ENCODE measurements around the gene SNRNP40. TPM values are rescaled to one million over a fixed set of nuclear protein-coding genes. Genes with fewer than 3 reads are reported as not detected.

SNRNP40 gene
- total RNA-seq, 1 experiment from 2014 or later: 72.8 TPM

DNA sequence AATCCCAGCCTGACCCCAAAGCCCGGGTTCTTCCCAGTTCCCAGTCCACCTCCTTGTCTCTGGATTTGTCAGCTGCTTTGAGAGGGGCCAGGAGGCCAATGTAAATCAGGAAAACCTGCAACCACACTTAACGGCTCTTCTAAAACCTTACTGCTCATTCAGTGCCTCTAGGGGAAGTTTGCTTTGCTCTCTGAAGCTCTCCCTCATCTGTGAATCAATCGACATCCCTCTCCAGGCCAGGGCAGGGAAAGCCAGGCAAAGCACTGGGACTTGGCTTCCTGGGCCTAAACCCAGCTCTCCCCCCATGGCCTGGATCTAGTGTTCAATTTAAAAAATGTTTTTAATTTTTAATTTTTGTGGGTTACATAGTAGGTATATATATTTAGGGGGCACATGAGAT, 66.2 kb downstream of the SNRNP40 start:
- Mint-ChIP-seq H3K9me3 (ENCODE audit: unreplicated experiment) (no peaks in the 10 kb centered on the region), H3K4me3 (ENCODE audit: unreplicated experiment) (no peak overlapping the region), H3K27me3 (ENCODE audit: insufficient read depth, unreplicated experiment) (peaks cover 12% of the 10 kb centered on the region), H3K27ac (ENCODE audit: low read depth, unreplicated experiment) (no peak overlapping the region), H3K4me1 (ENCODE audit: insufficient read depth, unreplicated experiment) (no peaks in the 10 kb centered on the region), H3K36me3 (ENCODE audit: insufficient read depth, unreplicated experiment) (no peaks in the 10 kb centered on the region)
- no peak for DNase-seq (ENCODE audit: unreplicated experiment)
- no peak for TF ChIP-seq CTCF (IDR thresholded peaks at IDR 0.05; ENCODE audit: unreplicated experiment)
- ChIA-PET POLR2A (interaction anchor here (0.6 kb wide), 1 partner anchor 82 kb away, joined by 3 read pairs; no protein-coding TSS in a partner anchor), CTCF (interaction anchor here (0.9 to 1.6 kb wide), 3 partner anchors 47 to 213 kb away, joined by 3 to 5 read pairs (median 3); no protein-coding TSS in a partner anchor)
- intact Hi-C loops (cut with micrococcal nuclease): no loop called here
- BruUV-seq (replicated peaks): no TSS peak

DNA sequence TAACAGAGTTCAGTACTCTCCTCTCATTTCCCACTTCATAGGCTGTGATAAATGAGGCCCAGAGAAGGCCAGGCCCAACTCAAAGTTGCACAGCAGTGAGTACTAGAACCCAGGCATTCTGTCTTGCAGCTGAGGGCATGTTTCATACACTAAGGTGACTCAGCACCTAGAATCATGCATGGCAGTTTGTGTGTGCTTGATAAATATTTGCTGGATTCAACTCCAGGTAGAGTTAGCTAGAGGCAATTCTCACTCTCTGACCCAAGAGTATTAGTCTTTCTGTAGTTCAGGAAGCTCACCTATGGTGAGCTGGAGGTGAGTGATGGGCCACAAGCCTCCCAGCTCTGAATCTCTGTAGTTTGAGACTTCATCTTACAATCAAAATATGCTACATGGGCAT, 67.6 kb downstream of the SNRNP40 start:
- H3K4me3 Mint-ChIP-seq (ENCODE audit: unreplicated experiment): no peak overlapping the region
- DNase-seq (ENCODE audit: unreplicated experiment): no peak
- POLR2A ChIA-PET: interaction anchor here (0.6 kb wide), 1 partner anchor 186 kb away, joined by 3 read pairs; no protein-coding TSS in a partner anchor

GRCh38 chr1:31227891-31228568, 68.6 kb downstream of the SNRNP40 start:
- Mint-ChIP-seq H3K4me3 (ENCODE audit: unreplicated experiment) (no peak overlapping the region), H3K36me3 (ENCODE audit: insufficient read depth, unreplicated experiment) (no peaks in the 10 kb centered on the region), H3K9me3 (ENCODE audit: unreplicated experiment) (no peaks in the 10 kb centered on the region), H3K4me1 (ENCODE audit: insufficient read depth, unreplicated experiment) (no peaks in the 10 kb centered on the region), H3K27ac (ENCODE audit: low read depth, unreplicated experiment) (no peak overlapping the region), H3K27me3 (ENCODE audit: insufficient read depth, unreplicated experiment) (no peaks in the 10 kb centered on the region)
- BruUV-seq (replicated peaks): no TSS peak
- ChIA-PET POLR2A (interaction anchor here (0.9 kb wide), 1 partner anchor 25 kb away, joined by 5 read pairs; no protein-coding TSS in a partner anchor), CTCF (interaction anchor here (0.8 to 1.3 kb wide), 4 partner anchors 12 to 66 kb away, joined by 3 to 5 read pairs (median 3); no protein-coding TSS in a partner anchor)
- TF ChIP-seq CTCF (IDR thresholded peaks at IDR 0.05; ENCODE audit: unreplicated experiment): no peak
- no peak for DNase-seq (ENCODE audit: unreplicated experiment)
- intact Hi-C loops (cut with micrococcal nuclease): no loop called here

More for the DNA sequence above, 67.6 kb downstream of the SNRNP40 start:
- CTCF ChIA-PET: interaction anchor here (0.5 to 1.6 kb wide), 7 partner anchors 13 to 510 kb away, joined by 3 to 5 read pairs (median 3); no protein-coding TSS in a partner anchor
- no peak for TF ChIP-seq CTCF (IDR thresholded peaks at IDR 0.05; ENCODE audit: unreplicated experiment)
- no TSS peak for BruUV-seq (replicated peaks)
- no peaks in the 10 kb centered on the region for H3K4me1 Mint-ChIP-seq (ENCODE audit: insufficient read depth, unreplicated experiment)
- no peaks in the 10 kb centered on the region for H3K9me3 Mint-ChIP-seq (ENCODE audit: unreplicated experiment)
- H3K27me3 Mint-ChIP-seq (ENCODE audit: insufficient read depth, unreplicated experiment): no peaks in the 10 kb centered on the region
- intact Hi-C loops (cut with micrococcal nuclease): no loop called here
- H3K27ac Mint-ChIP-seq (ENCODE audit: low read depth, unreplicated experiment): no peak overlapping the region
- H3K36me3 Mint-ChIP-seq (ENCODE audit: insufficient read depth, unreplicated experiment): no peaks in the 10 kb centered on the region

- peaks cover 5% of the 10 kb centered on the region for H3K4me1 Mint-ChIP-seq (ENCODE audit: insufficient read depth, unreplicated experiment)
- ChIA-PET CTCF (interaction anchor here (0.6 kb wide), 2 partner anchors 72 to 90 kb away, joined by 4 read pairs; no protein-coding TSS in a partner anchor), POLR2A (interaction anchor here (0.6 to 0.7 kb wide), 2 partner anchors 175 to 419 kb away, joined by 3 read pairs; no protein-coding TSS in a partner anchor)
- no peak for TF ChIP-seq CTCF (IDR thresholded peaks at IDR 0.05; ENCODE audit: unreplicated experiment)
- H3K36me3 Mint-ChIP-seq (ENCODE audit: insufficient read depth, unreplicated experiment): no peaks in the 10 kb centered on the region
- H3K4me3 Mint-ChIP-seq (ENCODE audit: unreplicated experiment): no peak overlapping the region
- BruUV-seq (replicated peaks): no TSS peak
- no peaks in the 10 kb centered on the region for H3K9me3 Mint-ChIP-seq (ENCODE audit: unreplicated experiment)
- no peaks in the 10 kb centered on the region for H3K27me3 Mint-ChIP-seq (ENCODE audit: insufficient read depth, unreplicated experiment)
- no peak for DNase-seq (ENCODE audit: unreplicated experiment)
- intact Hi-C loops (cut with micrococcal nuclease): no loop called here
- no peak overlapping the region for H3K27ac Mint-ChIP-seq (ENCODE audit: low read depth, unreplicated experiment)
Observed at GRCh38 chr1:31224068-31224467, 72.5 kb downstream of the SNRNP40 start.

Data from MCF 10A (cell line).